Adrenal gland (tissue), 12 donors: ENCODE data around the gene AUTS2. TPM values are rescaled to one million over a fixed set of nuclear protein-coding genes. Genes with fewer than 3 reads are reported as not detected.

Experiments
- DNase-seq, 7 donors: peaks; one replicate each; pipeline ENCODE4 v3.0.0-alpha.2; 2019 to 2020
- H3K27ac ChIP-seq, 5 donors: fragments of 200-600 bp; sonication (generic) in 4 of 5; 1 replicate in 3 of 5; 2 replicates in 2 of 5; pipeline versions ENCODE4 v1.5.1 to v1.8.0; 2016 to 2020; ENCODE audit warnings: mild to moderate bottlenecking in 1 of 5
- H3K27me3 ChIP-seq: fragments of 200-600 bp; 2 replicates; pipeline ENCODE4 v1.8.0; 2021
- H3K36me3 ChIP-seq, 2 donors: fragments of 200-600 bp; replicated peaks in 1 of 2; 1 replicate in 1 of 2; 2 replicates in 1 of 2; pipeline versions ENCODE4 v1.5.1 to v1.8.0; 2018 to 2022
- H3K4me1 ChIP-seq, 2 donors: fragments of 200-600 bp; replicated peaks in 1 of 2; 1 replicate in 1 of 2; 2 replicates in 1 of 2; pipeline versions ENCODE4 v1.5.1 to v1.8.0; 2018 to 2021
- H3K4me3 ChIP-seq, 4 donors: fragments of 200-600 bp; sonication (generic) in 3 of 4; one replicate each; pipeline ENCODE4 v1.5.1; 2016 to 2018
- H3K9me3 ChIP-seq, 3 donors: fragments of 200-600 bp; sonication (generic) in 1 of 3; replicated peaks in 1 of 3; 1 replicate in 2 of 3; 2 replicates in 1 of 3; pipeline versions ENCODE4 v1.5.1 to v1.8.0; 2016 to 2021
- POLR2A ChIP-seq, 2 donors: fragments of 450-650 bp; IDR thresholded peaks; one replicate each; pipeline ENCODE4 v1.6.1; 2017; ENCODE audit warnings: antibody characterized with exemption in 2 of 2, mild to moderate bottlenecking in 2 of 2, moderate library complexity in 1 of 2
- WGBS, 4 donors: extraction: QIAGEN DNeasy Blood & Tissue Kit in 2 of 4; methylation state at CpG; one replicate each; pipeline versions ENCODE4 v1.1.5 to v1.1.7; 2013 to 2017; 5-methylcytosine and 5-hydroxymethylcytosine counted together
- intact Hi-C, 2 donors: fragments of 100-400 bp; cut with DNase I; formaldehyde crosslinking; loops; one replicate each; pipeline versions ENCODE4 v1.14.1 to v1.15.0; 2022 to 2023
- polyA plus RNA-seq, 3 donors: library from polyadenylated mRNA; stranded (reverse); fragments of 200-250 nt in 2 of 3; fragments of 350-450 nt in 1 of 3; fragmentation: Illumina TruSeq in 1 of 3; extraction: RNeasy Lipid Tissue Mini Kit (QIAGEN cat#74804) in 1 of 3; gene quantifications; one replicate each; pipeline ENCODE4 v1.2.3, GENCODE V29; 2013 to 2014
- total RNA-seq, 9 donors: library from RNA; depleted of rRNA in 4 of 9; stranded (reverse); fragments of >200 nt in 4 of 9; fragments of 120-200 nt in 1 of 9; fragmentation: NEBNext Ultra II Directional in 1 of 9; extraction: Animal tissue kit (Norgen Biotek cat#: 25700) in 1 of 9; gene quantifications; one replicate each; pipeline versions ENCODE4 v1.1.0 to v1.2.4, GENCODE V29; 2013 to 2023
- TF ChIP-seq, protein P1 (sequence below), 6 experiments: fragments of 450-650 bp in 4 of 6; fragments of 200-600 bp in 2 of 6; sonication (generic) in 1 of 6; IDR thresholded peaks; 1 replicate in 5 of 6; 2 replicates in 1 of 6; pipeline versions ENCODE4 v1.5.1 to v1.8.0; 2016 to 2021; ENCODE audit warnings: antibody characterized with exemption in 6 of 6, mild to moderate bottlenecking in 2 of 6, moderate library complexity in 1 of 6
- donor health status: healthy with polysubstance abuse.
- donor health status: Bipolar disorder and iron deficiency.
- donor health status: DM: yes; HTN: yes; CAD: no.
- donor health status: DM: no; HTN: no; CAD: no.
- donor health status: DM: no; HTN: no; CAD: no.
- donor health status: DM: yes; HTN: yes; CAD: no.

Gene AUTS2
- total and polyA plus RNA-seq, 12 donors, result 6.4 to 44.0 (median 15.2) TPM

DNA sequence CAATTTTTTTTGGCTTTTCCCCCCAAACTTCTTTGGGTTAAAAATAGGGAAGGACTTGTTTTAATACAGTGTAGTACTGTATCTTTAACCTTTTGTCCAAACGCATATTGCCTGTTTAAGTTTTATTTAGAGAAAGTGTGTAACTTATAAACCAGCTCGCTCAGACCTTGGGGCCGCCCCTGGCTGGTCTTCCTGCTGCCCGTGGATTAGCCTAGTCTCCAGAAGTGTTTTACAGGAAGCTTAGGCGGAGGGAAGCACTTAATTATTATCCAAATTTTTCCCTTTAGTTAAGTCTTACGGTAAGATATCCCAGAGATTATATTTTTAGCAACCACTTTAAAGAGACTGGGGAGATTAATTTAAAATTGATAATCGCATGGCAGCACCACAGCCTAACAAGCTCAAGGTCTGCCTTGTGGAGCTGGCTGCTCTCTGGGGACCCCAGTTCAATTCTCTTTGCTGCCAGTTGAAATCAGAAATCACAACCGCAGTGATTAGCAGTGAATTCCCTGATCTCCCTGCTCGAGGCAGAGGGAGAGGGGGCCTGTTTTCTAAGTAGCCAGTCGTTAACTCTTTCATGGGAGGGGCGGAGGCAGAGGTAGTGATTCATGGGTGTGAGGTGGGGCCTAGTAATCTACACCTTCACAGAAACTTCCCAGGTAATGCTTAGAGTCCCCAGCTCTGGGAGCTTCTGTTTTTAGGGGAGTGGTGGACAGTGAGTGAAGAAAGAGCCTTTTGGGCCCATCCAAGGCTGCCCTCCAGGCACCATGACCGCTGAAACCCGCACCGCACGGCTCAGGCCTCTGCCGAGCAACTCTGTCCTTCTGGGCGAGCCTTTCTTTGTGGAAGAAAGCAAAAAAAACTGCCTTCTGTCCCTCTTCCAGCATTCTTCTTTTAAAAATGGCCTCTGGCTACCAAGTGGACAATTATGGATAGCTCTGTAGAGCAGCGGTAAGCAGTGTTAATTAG is 984.9 kb downstream of the AUTS2 start:
- DNase-seq, result no peak
- no peaks in the 10 kb centered on the region for H3K9me3 ChIP-seq
- no peaks in the 10 kb centered on the region for H3K36me3 ChIP-seq
- TF ChIP-seq, protein P1, sequence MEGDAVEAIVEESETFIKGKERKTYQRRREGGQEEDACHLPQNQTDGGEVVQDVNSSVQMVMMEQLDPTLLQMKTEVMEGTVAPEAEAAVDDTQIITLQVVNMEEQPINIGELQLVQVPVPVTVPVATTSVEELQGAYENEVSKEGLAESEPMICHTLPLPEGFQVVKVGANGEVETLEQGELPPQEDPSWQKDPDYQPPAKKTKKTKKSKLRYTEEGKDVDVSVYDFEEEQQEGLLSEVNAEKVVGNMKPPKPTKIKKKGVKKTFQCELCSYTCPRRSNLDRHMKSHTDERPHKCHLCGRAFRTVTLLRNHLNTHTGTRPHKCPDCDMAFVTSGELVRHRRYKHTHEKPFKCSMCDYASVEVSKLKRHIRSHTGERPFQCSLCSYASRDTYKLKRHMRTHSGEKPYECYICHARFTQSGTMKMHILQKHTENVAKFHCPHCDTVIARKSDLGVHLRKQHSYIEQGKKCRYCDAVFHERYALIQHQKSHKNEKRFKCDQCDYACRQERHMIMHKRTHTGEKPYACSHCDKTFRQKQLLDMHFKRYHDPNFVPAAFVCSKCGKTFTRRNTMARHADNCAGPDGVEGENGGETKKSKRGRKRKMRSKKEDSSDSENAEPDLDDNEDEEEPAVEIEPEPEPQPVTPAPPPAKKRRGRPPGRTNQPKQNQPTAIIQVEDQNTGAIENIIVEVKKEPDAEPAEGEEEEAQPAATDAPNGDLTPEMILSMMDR (IDR thresholded peaks at IDR 0.05), result no peak
- TF ChIP-seq POLR2A (IDR thresholded peaks at IDR 0.05), result no peak
- 86 to 89% (median 87%) methylated on average over 18 of the region's 18 CpGs for WGBS, 4 donors
- H3K4me3 ChIP-seq, result no peak overlapping the region
- no peaks in the 10 kb centered on the region for H3K4me1 ChIP-seq
- H3K27ac ChIP-seq, result no peak overlapping the region
- no peaks in the 10 kb centered on the region for H3K27me3 ChIP-seq
- intact Hi-C loops, result no loop called here

DNA sequence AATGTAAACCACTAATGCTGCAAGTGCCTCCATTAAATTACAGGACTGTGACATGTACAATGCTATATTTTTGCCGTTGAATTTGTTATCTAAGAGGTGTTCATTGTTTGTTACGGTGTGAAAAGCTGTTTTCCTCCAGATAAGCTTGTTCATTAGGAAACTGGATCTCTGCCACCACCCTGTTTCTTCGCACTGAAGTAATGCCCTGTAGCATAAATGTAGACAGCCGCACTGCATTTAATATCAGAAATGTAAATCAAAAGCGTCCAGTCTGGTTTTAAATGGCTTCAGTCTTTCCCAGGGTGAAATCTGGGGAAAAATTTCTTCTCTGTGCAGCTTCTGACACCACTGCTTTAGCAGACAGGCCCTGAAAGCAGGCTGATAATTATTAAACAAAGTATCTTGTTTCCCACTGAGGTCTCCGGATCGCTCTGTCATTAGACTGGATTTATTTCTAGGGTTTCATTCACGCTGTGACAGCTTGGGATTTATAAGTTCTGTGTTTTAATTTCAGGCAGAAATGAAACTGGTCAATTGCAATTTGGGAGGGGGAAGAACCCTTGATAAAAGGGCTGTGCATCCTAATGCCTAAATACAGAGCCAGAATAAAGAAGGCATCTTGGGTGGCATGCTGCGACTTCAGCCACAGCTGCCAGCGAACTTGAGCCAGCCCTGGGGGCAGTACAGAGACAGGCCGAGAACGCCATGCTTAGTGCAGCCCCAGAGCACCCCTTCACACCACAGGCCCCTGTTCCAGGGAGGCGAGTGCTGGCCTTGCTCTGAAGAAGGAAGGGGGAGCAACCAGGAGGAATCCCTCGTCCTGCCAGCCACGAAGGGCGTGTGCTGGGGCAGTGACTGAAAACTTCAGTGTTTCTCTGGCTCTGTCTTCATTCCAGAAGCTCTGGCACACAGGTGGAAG is 985.9 kb downstream of the AUTS2 start:
- no peaks in the 10 kb centered on the region for H3K36me3 ChIP-seq
- no peaks in the 10 kb centered on the region for H3K4me1 ChIP-seq
- no peaks in the 10 kb centered on the region for H3K27me3 ChIP-seq
- DNase-seq, result no peak
- intact Hi-C loops, result no loop called here
- H3K4me3 ChIP-seq, result no peak overlapping the region
- H3K9me3 ChIP-seq, result no peaks in the 10 kb centered on the region
- TF ChIP-seq, protein P1 (IDR thresholded peaks at IDR 0.05), result no peak
- no peak for TF ChIP-seq POLR2A (IDR thresholded peaks at IDR 0.05)
- no peak overlapping the region for H3K27ac ChIP-seq
- 80 to 91% (median 90%) methylated on average over 14 to 16 of the region's 16 CpGs for WGBS, 4 donors

DNA sequence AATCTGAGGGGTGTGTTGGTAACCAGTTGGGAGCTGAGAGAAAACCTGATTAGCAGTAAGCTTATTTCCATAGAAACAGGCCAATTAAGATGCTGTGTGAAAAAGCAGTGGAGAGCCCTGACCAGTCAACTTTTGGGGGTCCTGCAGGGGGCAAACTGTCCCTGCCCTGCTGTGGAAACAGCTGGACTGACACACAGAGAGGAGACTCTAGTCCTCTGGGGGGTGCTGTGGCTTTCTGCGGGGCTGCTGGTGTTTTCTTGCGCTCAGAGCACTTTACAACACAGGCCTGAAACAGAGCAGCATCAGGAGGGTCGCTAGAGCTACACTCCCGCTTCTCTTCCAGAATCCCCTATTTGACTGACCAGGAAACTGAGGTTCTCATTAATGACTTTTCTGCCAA is 986.8 kb downstream of the AUTS2 start:
- WGBS, 4 donors, result 65 to 96% (median 82%) methylated on average over 3 to 4 of the region's 4 CpGs
- no peak overlapping the region for H3K4me3 ChIP-seq
- H3K9me3 ChIP-seq, result no peaks in the 10 kb centered on the region
- no peaks in the 10 kb centered on the region for H3K36me3 ChIP-seq
- TF ChIP-seq, protein P1 (IDR thresholded peaks at IDR 0.05), result no peak
- no peak overlapping the region for H3K27ac ChIP-seq
- DNase-seq, result no peak
- no peaks in the 10 kb centered on the region for H3K4me1 ChIP-seq
- H3K27me3 ChIP-seq, result no peaks in the 10 kb centered on the region
- intact Hi-C loops, result no loop called here

DNA sequence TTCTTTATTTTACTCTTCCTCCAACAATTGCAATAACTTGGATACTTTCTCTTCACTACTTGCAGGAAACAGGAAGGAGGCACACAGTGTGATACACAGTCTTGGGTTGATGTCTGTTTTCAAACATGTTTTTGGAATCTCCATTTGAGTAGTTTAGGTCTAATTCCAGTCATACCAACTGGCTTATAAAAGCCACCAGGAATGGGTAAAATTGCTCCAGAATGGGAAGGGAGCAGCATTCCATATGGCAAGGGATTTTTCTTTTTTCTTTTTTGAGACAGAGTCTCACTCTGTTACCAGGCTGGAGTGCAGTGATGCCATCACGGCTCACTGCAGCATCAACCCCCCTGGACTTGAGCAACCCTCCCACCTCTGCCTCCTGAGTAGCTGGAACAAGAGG is 988.5 kb downstream of the AUTS2 start:
- H3K36me3 ChIP-seq, result no peaks in the 10 kb centered on the region
- DNase-seq, result no peak
- 94 to 100% (median 100%) methylated on average over 1 of the region's 1 CpG for WGBS, 4 donors
- no peak overlapping the region for H3K27ac ChIP-seq
- no peak overlapping the region for H3K4me3 ChIP-seq
- no peak for TF ChIP-seq POLR2A (IDR thresholded peaks at IDR 0.05)
- TF ChIP-seq, protein P1 (IDR thresholded peaks at IDR 0.05), result no peak
- no peaks in the 10 kb centered on the region for H3K4me1 ChIP-seq
- H3K27me3 ChIP-seq, result no peaks in the 10 kb centered on the region
- H3K9me3 ChIP-seq, result no peaks in the 10 kb centered on the region
- intact Hi-C loops, result no loop called here
